CD4-positive, alpha-beta T cell treated with Interleukin-12 subunit alpha and Interleukin-12 subunit beta, for 1 hour (primary cell): ENCODE measurements around the gene PAQR4.
A peak's percentile ranks its signal among the peaks of the same experiment; 100 is the strongest.

Experiments used
- DNase-seq: peaks from one replicate; pipeline ENCODE4 v3.0.0-alpha.2; 2020

Gene PAQR4

DNA sequence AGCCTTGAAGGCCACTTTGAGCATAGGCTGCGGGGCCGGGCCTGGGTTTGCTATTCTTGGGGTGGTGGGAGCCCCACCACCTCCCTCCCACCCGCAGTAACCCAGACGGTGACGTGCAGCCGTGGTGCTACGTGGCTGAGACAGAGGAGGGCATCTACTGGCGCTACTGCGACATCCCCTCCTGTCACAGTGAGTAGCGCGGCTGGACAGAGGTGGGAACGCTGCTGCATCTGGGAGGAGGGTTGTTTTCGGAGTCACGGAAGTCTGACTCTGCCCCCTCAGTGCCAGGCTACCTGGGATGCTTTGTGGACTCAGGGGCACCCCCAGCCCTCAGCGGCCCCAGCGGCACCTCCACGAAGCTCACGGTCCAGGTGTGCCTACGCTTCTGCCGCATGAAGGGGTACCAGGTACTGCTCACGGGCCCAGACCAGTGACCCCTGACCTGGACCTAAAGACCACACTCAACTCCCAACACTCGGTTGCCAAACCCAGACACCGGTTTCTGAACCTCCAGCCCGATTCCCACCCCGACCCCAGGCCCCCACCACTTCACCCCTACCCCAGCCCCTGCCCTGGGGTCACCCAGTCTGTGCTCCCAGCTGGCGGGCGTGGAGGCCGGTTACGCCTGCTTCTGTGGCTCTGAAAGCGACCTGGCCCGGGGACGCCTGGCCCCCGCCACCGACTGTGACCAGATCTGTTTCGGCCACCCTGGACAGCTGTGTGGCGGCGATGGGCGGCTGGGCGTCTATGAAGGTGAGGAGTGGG, 2.9 kb upstream of the PAQR4 start:
- no peak for DNase-seq

DNA sequence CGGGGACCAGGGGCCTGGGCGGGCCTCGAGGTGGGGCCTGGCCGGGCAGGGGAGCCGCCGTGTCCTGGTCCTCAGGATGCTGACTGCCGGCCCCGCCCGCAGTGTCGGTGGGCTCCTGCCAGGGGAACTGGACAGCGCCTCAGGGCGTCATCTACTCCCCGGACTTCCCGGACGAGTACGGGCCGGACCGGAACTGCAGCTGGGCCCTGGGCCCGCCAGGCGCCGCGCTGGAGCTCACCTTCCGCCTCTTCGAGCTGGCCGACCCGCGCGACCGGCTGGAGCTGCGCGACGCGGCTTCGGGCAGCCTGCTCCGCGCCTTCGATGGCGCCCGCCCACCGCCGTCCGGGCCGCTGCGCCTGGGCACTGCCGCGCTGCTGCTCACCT, 2.3 kb upstream of the PAQR4 start:
- no peak for DNase-seq

- no peak for DNase-seq
Observed at GRCh38 chr16:2967211-2967631, 1.9 kb upstream of the PAQR4 start.

DNA sequence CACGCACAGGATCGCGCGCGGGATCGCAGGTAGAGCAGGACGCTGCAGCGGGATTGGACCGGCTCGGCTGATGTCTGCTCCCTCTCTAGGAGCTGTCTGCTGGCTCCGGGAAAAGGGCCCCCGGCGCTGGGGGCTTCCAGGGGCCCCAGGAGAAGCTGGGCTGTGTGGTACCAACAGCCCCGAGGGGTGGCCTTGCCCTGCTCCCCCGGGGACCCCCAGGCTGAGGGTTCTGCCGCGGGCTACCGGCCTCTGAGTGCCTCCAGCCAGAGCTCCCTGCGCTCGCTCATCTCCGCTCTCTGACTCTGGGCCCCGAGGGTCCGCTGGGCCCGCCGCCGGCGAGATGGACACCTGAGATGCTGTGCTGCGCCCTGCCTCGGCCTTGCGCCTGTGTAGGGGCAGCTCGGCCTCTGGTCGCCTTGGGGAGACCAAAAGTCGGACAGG, 1.4 kb upstream of the PAQR4 start:
- no peak for DNase-seq

DNA sequence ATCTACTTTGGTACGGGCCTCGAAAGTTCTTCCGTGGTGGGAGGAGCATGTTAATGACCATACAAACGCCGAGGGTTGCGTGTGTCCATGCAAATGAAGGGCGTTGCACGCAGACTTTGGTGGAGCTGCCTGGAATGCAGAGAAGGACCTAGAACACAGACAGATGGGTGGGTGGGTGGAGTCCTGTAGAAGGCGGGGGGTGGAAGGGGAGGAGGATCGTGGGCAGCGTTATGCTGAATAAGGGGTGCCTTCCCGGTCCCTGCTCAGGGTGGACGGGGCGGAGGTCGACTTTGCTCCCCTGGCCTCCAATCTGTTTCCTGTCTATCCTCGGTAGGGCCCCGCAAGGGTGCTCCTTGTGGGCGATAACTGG, 795 bp upstream of the PAQR4 start:
- no peak for DNase-seq

GRCh38 chr16:2969545-2970521, 685 bp downstream of the PAQR4 start:
- peak; percentile 68 for DNase-seq

DNA sequence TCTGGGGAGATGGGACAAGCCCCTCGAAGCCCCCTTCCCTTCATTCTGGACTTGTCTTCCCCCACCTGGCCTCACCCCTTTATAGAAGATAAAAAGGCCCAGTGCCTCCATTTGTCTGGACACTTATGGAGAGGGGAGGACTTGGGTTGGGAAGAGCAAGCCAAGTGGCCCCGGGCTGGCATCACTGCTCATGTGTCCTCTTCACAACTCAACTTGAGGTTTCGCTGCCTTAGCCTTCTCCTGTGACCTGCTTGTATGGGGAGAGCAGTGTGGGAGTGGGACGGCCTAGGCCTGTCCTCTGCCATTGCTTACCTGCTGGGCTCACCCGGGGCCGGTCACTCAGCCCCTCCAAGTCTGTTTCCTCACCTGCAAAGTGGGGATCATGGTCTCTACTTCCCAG, 1.4 kb downstream of the PAQR4 start:
- DNase-seq: no peak

- no peak for DNase-seq
Observed at GRCh38 chr16:2971134-2971984, 2.2 kb downstream of the PAQR4 start.

- DNase-seq: no peak
Observed at GRCh38 chr16:2971985-2972784, 3.0 kb downstream of the PAQR4 start.

- no peak for DNase-seq
Observed at GRCh38 chr16:2973093-2973492, 3.9 kb downstream of the PAQR4 start.

DNA sequence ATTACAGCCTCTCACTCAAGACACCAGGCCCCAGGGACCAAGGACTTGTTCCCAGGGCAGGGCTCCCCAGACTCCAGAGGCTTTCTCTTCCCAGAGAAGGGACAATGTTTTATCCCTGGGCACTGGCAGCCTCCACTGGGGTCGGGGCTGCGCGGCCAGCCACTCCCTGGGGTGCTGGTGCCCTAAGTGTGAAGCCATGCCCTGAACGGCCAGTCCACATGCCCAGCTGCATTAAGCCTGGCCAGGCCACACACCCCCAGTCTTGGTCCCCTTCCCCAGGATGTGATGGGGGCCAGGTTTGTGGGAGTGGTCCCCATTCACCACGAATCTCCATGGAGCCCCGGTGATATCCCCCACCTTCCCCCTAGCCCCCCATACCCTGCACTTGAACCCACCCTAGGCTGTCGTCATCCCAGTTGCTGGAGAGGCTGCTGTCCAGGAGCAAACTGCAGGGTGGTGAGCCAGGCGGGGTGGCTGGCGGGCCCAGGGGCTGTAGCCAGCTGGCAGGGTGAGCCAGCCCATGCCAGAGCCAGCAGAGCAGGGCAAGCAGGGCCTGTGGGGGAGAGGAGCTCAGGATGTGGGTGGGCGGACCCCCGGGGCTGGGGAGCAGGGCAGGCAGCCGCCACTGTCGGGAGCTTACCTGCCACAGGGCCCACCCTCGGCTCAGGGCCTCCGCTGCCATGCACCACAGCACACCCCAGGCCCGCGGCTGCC, 4.6 kb downstream of the PAQR4 start:
- DNase-seq: no peak

DNA sequence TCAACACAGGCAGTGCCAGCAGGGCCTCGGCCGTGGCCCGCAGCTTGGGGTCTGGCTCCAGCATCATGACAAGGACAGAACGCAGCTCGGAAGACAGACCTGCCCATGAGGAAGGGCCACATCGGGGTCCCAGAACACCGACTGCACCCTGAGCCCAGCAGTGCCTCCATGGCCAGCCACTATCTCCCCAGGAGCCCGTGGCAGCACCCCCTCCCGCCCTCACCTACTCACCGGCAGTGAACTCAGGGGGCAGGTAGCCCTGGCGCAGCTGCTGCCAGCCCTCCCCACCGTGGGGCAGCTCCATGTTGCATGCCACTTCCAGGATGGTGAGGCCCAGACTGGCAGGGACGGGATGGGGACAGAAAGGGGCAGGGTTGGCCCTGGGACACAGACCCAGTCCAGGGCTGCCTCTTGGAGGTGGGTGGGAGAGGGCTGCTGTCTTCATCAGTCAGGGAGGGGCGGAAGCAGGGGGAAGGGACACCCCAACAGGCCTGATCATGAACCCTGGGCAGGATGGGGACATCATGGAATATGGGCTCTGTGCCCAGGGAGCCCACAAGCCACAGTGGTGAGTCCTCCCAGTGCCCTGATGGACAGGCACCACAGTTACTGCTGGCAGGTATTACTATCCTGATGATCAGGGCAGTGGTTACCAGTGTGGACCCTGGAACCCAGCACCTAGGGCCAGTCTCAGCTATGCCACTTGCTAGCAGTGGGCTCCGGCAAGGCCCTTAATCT, 5.3 kb downstream of the PAQR4 start:
- no peak for DNase-seq

DNA sequence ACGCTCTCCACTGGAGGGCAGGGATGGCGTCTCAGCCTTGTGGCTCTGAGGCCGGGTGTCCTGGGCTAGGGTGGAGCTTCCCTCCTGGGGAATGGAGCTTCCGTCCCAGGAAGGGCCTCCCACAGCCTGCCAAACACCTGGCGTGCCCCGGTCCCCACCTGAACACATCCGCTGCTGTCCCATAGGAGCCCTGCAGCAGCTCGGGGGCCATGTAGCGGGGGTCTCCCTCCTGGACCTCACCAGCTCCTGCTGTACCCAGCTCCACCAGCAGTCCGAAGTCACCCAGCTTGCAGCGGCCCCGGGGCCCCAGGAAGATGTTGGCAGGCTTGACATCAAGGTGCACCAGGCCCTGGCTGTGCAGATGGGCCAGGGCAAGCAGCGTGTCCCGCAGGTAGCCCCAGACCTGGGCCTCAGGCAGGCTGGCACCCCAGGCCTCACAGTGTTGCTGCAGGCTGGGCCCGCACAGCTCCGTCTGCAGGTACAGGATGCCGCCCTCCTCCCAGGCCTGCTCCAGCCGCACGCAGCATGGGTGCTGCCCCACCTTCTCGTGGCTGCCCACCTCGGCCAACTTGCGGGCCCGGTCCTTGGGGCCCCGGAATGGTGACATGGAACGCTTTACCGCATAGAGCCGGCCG, 6.1 kb downstream of the PAQR4 start:
- DNase-seq: no peak

DNA sequence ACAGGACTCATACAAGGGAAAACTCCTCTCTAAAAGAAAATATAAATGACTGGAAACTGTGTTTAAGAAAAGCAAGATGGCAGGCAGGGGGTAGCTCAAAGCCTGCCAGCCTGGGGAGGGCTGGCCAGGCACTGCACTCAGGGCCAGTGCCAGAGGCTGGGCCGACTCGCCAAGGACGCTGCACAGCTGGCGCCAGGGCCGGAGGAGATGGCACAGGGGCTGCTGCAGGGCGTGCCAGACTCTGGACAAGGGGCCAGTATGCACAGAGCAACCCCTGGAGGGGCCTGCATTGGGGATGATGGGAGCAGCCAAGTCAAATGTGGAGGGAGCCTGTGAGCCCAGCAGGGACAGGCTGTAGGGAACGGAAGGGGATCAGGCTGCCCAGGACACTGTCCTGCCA, 7.1 kb downstream of the PAQR4 start:
- no peak for DNase-seq

- DNase-seq: no peak
Observed at GRCh38 chr16:2976673-2977072, 7.5 kb downstream of the PAQR4 start.

GRCh38 chr16:2977440-2977839, 8.3 kb downstream of the PAQR4 start:
- DNase-seq: no peak

- no peak for DNase-seq
Observed at GRCh38 chr16:2979669-2980226, 10.6 kb downstream of the PAQR4 start.

- peak; percentile 95 for DNase-seq
Observed at GRCh38 chr16:2980227-2981176, 11.4 kb downstream of the PAQR4 start, which contains the start of gene PKMYT1. Gene PKMYT1, minus strand, starts transcription at chr16:2980446. Its CDS starts 789 bp downstream, at chr16:2979657.
